OCI-LY7 (cell line): ENCODE results near the gene DLGAP4. TPM values are rescaled to one million over a fixed set of nuclear protein-coding genes. Genes with fewer than 3 reads are reported as not detected.

Experiments used
- BruUV-seq: library from RNA; stranded (reverse); fragments of 400-500 nt; replicated peaks from 2 replicates; lab custom pipeline; 2021; lab: Mats Ljungman, UMichigan
- CTCF ChIA-PET: fragments of 300-600 bp; sonication (Branson Sonifier 250); formaldehyde crosslinking; loops from one replicate; lab custom pipeline; 2022; ENCODE audit warnings: antibody characterized with exemption; ENCODE audit not compliant: unreplicated experiment; lab: Charles Lee
- POLR2A ChIA-PET: fragments of 300-600 bp; sonication (Branson Sonifier 250); formaldehyde crosslinking; loops from one replicate; lab custom pipeline; 2022; ENCODE audit warnings: antibody characterized with exemption; lab: Charles Lee
- DNase-seq: peaks from one replicate; pipeline ENCODE4 v3.0.0-alpha.2; 2015; ENCODE audit warnings: low spot score
- H2AFZ ChIP-seq: fragments of 200-600 bp; sonication (generic), shearing (Covaris generic); 2 replicates; pipeline ENCODE4 v1.6.1; 2014; ENCODE audit warnings: mild to moderate bottlenecking, antibody characterized with exemption, low read length, moderate library complexity
- H3K27ac ChIP-seq: fragments of 200-600 bp; sonication (generic); 2 replicates; pipeline ENCODE4 v1.5.1; 2014; ENCODE audit warnings: mixed run types, low read depth, mild to moderate bottlenecking, moderate library complexity, low read length, inconsistent platforms; ENCODE audit not compliant: poor library complexity, severe bottlenecking
- H3K36me3 ChIP-seq: fragments of 200-600 bp; sonication (generic); 2 replicates; pipeline ENCODE4 v1.6.1; 2014; ENCODE audit warnings: mild to moderate bottlenecking, antibody characterized with exemption, low read length, moderate library complexity, mixed read lengths; ENCODE audit not compliant: insufficient read depth
- H3K4me1 ChIP-seq: fragments of 200-600 bp; sonication (generic); 2 replicates; pipeline ENCODE4 v1.5.1; 2014; ENCODE audit warnings: mild to moderate bottlenecking, low read length; ENCODE audit not compliant: insufficient read depth, poor library complexity, severe bottlenecking
- H3K4me2 ChIP-seq: fragments of 200-600 bp; sonication (generic); 2 replicates; pipeline ENCODE4 v1.6.1; 2014; ENCODE audit warnings: mild to moderate bottlenecking, low read length
- H3K4me3 ChIP-seq: fragments of 200-600 bp; sonication (generic); 2 replicates; pipeline ENCODE4 v1.5.1; 2014; ENCODE audit warnings: mild to moderate bottlenecking, low read depth, low read length; ENCODE audit not compliant: poor library complexity, severe bottlenecking
- H3K79me2 ChIP-seq: fragments of 200-600 bp; sonication (generic); 2 replicates; pipeline ENCODE4 v1.6.1; 2016; ENCODE audit warnings: low read depth, mild to moderate bottlenecking, low read length, moderate library complexity, mixed read lengths; ENCODE audit not compliant: insufficient read depth
- H3K9me2 ChIP-seq: fragments of 200-600 bp; sonication (generic); 2 replicates; pipeline ENCODE4 v1.6.1; 2016; ENCODE audit warnings: mild to moderate bottlenecking, low read length, mixed read lengths; ENCODE audit not compliant: insufficient read depth
- H3K9me3 ChIP-seq: fragments of 200-600 bp; sonication (generic); 2 replicates; pipeline ENCODE4 v1.6.1; 2014; ENCODE audit warnings: mild to moderate bottlenecking, mixed run types, low read length, mixed read lengths
- H4K20me1 ChIP-seq: fragments of 200-600 bp; sonication (generic); 2 replicates; pipeline ENCODE4 v1.6.1; 2014; ENCODE audit warnings: mild to moderate bottlenecking, antibody characterized with exemption, low read length, moderate library complexity, mixed read lengths; ENCODE audit not compliant: insufficient read depth
- EZH2phosphoT487 ChIP-seq: fragments of 200-600 bp; sonication (generic); IDR thresholded peaks from 2 replicates; pipeline ENCODE4 v1.6.1; 2018; ENCODE audit warnings: low read depth, borderline replicate concordance, mild to moderate bottlenecking, mixed run types, antibody characterized with exemption, low read length, moderate library complexity, mixed read lengths
- intact Hi-C: fragments of 100-400 bp; cut with micrococcal nuclease; formaldehyde crosslinking; loops from one replicate; pipeline ENCODE4 v1.10.0; 2022; ENCODE audit not compliant: unreplicated experiment
- total RNA-seq, 2 experiments: library from RNA; depleted of rRNA in 1 of 2; stranded (reverse); fragments of >200 nt in 1 of 2; shearing (Covaris generic) in 1 of 2; gene quantifications; 2 replicates each; pipeline ENCODE4 v1.2.3, GENCODE V29; 2014 to 2022
- TF ChIP-seq, protein P1 (sequence below): fragments of 200-600 bp; sonication (generic); conservative IDR thresholded peaks from 2 replicates; pipeline ENCODE4 v1.5.1; 2014; ENCODE audit warnings: mild to moderate bottlenecking, antibody characterized with exemption, low read length, moderate library complexity, mixed read lengths

The DLGAP4 gene
- total RNA-seq, 2 experiments from 2014 or later = 7.7 to 41.6 TPM

DNA sequence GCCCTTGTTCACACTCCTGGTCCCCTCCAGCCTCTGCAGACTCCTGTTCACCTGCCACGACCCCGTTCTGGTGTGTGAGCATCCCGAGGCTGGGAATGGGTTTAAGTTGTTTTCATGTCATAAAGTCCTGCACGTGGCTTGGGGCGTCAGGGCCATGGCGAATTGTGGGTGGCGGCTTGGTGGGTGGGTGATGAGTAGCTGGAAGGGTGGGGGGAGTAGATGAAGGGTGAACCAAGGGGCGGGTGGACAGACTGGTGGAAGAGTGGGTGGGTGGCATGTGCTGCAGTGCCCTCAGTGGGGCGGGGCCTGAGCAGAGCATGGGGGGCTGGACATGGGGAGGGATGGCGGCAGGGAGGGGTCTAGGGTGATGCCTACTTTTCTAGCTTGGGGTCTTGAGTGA, 54.3 kb downstream of the DLGAP4 start:
- H3K9me2 ChIP-seq = no peaks in the 10 kb centered on the region
- H3K79me2 ChIP-seq = no peaks in the 10 kb centered on the region
- H2AFZ ChIP-seq = no peak overlapping the region
- no peak overlapping the region for H3K4me3 ChIP-seq
- intact Hi-C loops = no loop called here
- TF ChIP-seq EZH2phosphoT487 = no peak
- TF ChIP-seq, protein P1, sequence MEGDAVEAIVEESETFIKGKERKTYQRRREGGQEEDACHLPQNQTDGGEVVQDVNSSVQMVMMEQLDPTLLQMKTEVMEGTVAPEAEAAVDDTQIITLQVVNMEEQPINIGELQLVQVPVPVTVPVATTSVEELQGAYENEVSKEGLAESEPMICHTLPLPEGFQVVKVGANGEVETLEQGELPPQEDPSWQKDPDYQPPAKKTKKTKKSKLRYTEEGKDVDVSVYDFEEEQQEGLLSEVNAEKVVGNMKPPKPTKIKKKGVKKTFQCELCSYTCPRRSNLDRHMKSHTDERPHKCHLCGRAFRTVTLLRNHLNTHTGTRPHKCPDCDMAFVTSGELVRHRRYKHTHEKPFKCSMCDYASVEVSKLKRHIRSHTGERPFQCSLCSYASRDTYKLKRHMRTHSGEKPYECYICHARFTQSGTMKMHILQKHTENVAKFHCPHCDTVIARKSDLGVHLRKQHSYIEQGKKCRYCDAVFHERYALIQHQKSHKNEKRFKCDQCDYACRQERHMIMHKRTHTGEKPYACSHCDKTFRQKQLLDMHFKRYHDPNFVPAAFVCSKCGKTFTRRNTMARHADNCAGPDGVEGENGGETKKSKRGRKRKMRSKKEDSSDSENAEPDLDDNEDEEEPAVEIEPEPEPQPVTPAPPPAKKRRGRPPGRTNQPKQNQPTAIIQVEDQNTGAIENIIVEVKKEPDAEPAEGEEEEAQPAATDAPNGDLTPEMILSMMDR = no peak
- no peak for DNase-seq
- no peak overlapping the region for H3K4me2 ChIP-seq
- H3K9me3 ChIP-seq = no peaks in the 10 kb centered on the region
- ChIA-PET POLR2A (interaction anchor here (0.6 kb wide), 1 partner anchor 314 kb away, joined by 4 read pairs; no protein-coding TSS in a partner anchor), CTCF (no interaction called here)
- H3K4me1 ChIP-seq = no peaks in the 10 kb centered on the region
- BruUV-seq = no TSS peak
- no peaks in the 10 kb centered on the region for H3K36me3 ChIP-seq
- no peak overlapping the region for H3K27ac ChIP-seq
- no peaks in the 10 kb centered on the region for H4K20me1 ChIP-seq

DNA sequence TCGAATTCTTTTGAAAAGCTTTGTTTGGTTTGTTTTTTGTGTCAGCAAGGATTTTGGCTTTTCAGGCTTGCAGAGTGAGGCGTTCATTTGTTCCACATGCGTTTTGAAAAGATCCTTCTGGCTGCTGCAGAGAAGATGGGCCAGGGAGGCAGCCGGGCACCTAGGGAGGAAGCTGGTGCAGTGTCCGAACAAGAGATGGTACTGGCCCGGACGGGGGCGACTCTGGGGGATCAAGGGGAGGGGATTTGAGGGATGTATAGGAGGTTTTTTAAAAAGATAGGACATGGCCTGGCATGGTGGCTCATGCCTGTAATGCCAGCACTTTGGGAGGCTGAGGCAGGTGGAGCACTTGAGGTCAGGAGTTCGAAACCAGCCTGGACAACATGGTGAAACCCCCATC, 55.3 kb downstream of the DLGAP4 start:
- no peak overlapping the region for H3K27ac ChIP-seq
- H3K9me3 ChIP-seq = no peaks in the 10 kb centered on the region
- no peaks in the 10 kb centered on the region for H3K4me1 ChIP-seq
- CTCF ChIA-PET = no interaction called here
- POLR2A ChIA-PET = no interaction called here
- no peaks in the 10 kb centered on the region for H3K36me3 ChIP-seq
- no peaks in the 10 kb centered on the region for H4K20me1 ChIP-seq
- no peak for TF ChIP-seq EZH2phosphoT487
- TF ChIP-seq, protein P1 = no peak
- H3K4me3 ChIP-seq = no peak overlapping the region
- H3K4me2 ChIP-seq = no peak overlapping the region
- intact Hi-C loops = no loop called here
- no peak overlapping the region for H2AFZ ChIP-seq
- DNase-seq = no peak
- no TSS peak for BruUV-seq
- H3K9me2 ChIP-seq = no peaks in the 10 kb centered on the region
- H3K79me2 ChIP-seq = no peaks in the 10 kb centered on the region

DNA sequence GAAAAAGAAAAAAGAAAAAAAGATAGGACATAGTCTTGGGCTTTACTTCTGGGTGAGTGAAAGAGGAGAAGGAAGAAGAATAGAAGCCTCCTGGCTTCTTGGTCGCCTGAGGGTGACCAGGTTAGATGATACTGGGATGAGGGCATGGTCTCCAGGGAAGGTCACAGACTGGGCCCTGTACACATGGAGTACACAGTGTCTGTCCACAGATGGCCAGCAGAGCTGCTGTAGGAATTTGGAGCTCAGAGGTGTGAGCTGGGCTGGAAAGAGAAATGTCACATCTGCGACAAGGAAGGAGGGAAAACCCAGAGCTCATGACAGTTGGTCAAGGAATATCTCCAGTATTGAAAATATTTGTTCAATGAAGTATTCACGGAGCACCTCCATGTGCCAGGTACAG, 56.1 kb downstream of the DLGAP4 start:
- no peak for TF ChIP-seq EZH2phosphoT487
- TF ChIP-seq, protein P1 = no peak
- Histone ChIP-seq H3K36me3 (no peaks in the 10 kb centered on the region), H3K4me2 (no peak overlapping the region), H3K9me2 (no peaks in the 10 kb centered on the region), H3K4me1 (no peaks in the 10 kb centered on the region), H3K9me3 (no peaks in the 10 kb centered on the region), H2AFZ (no peak overlapping the region), H3K4me3 (no peak overlapping the region), H3K79me2 (no peaks in the 10 kb centered on the region), H3K27ac (no peak overlapping the region), H4K20me1 (no peaks in the 10 kb centered on the region)
- intact Hi-C loops = no loop called here
- ChIA-PET CTCF (no interaction called here), POLR2A (no interaction called here)
- BruUV-seq = no TSS peak
- no peak for DNase-seq
